ENCODE data around the gene OR51F1.

DNA sequence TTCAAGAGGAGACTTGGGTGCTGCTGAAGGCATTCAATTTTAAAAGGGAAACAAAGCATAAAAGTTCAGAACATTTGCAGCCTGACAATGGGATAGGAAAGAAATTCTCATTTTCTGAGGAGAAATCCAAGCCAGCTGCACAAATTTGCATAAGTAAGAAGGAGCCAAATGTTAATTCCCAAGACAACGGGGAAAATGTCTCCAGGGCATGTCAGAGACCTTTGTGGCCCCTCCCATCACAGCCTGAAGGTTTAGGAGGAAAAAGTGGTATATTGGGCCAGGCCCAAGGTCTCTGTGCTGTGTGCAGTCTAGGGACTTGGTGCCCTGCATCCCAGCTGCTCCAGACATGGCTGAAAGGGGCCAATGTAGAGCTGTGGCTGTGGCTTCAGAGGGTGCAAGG is 12.7 kb upstream of the OR51F1 start:
- no peak for TF ChIP-seq POLR2A (IDR thresholded peaks at IDR 0.05)
- TF ChIP-seq, protein P1, sequence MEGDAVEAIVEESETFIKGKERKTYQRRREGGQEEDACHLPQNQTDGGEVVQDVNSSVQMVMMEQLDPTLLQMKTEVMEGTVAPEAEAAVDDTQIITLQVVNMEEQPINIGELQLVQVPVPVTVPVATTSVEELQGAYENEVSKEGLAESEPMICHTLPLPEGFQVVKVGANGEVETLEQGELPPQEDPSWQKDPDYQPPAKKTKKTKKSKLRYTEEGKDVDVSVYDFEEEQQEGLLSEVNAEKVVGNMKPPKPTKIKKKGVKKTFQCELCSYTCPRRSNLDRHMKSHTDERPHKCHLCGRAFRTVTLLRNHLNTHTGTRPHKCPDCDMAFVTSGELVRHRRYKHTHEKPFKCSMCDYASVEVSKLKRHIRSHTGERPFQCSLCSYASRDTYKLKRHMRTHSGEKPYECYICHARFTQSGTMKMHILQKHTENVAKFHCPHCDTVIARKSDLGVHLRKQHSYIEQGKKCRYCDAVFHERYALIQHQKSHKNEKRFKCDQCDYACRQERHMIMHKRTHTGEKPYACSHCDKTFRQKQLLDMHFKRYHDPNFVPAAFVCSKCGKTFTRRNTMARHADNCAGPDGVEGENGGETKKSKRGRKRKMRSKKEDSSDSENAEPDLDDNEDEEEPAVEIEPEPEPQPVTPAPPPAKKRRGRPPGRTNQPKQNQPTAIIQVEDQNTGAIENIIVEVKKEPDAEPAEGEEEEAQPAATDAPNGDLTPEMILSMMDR (IDR thresholded peaks at IDR 0.05), result no peak

Data from breast epithelium (tissue), 3 donors.